Measurements from ENCODE around the gene BBS9.
"Not testable (repeated sequence)": the region's sequence is repeated elsewhere in the genome, so short reads cannot be mapped to it uniquely, and the experiment has no call there.

Gene BBS9

GRCh38 chr7:33091641-33092191, 37.6 kb upstream of the BBS9 start:
- H3K4me3 ChIP-seq (ENCODE audit: low read depth, low read length), result no peak overlapping the region
- no peak for TF ChIP-seq CTCF (IDR thresholded peaks at IDR 0.05; ENCODE audit: low read depth, low read length, missing control alignments)
- DNase-seq (ENCODE audit: low read depth), result no peak

- no peak for DNase-seq (ENCODE audit: low read depth)
- TF ChIP-seq CTCF (IDR thresholded peaks at IDR 0.05; ENCODE audit: low read depth, low read length, missing control alignments), result no peak
- no peak overlapping the region for H3K4me3 ChIP-seq (ENCODE audit: low read depth, low read length)
These were observed 36.1 kb upstream of the BBS9 start for GRCh38 chr7:33093266-33093665.

GRCh38 chr7:33094745-33095275, 34.6 kb upstream of the BBS9 start:
- not testable (repeated sequence) for H3K4me3 ChIP-seq (ENCODE audit: low read depth, low read length); DNase-seq (ENCODE audit: low read depth)

- no peak for TF ChIP-seq CTCF (IDR thresholded peaks at IDR 0.05; ENCODE audit: low read depth, low read length, missing control alignments)
- DNase-seq (ENCODE audit: low read depth), result no peak
- no peak overlapping the region for H3K4me3 ChIP-seq (ENCODE audit: low read depth, low read length)
These were observed 30.0 kb upstream of the BBS9 start for GRCh38 chr7:33099154-33099940.

- TF ChIP-seq CTCF (IDR thresholded peaks at IDR 0.05; ENCODE audit: low read depth, low read length, missing control alignments), result no peak
- no peak for DNase-seq (ENCODE audit: low read depth)
- H3K4me3 ChIP-seq (ENCODE audit: low read depth, low read length), result no peak overlapping the region
These were observed 28.6 kb upstream of the BBS9 start for GRCh38 chr7:33100770-33101169.

- H3K4me3 ChIP-seq (ENCODE audit: low read depth, low read length), result no peak overlapping the region
- TF ChIP-seq CTCF (IDR thresholded peaks at IDR 0.05; ENCODE audit: low read depth, low read length, missing control alignments), result no peak
- no peak for DNase-seq (ENCODE audit: low read depth)
These were observed 27.5 kb upstream of the BBS9 start for GRCh38 chr7:33101906-33102305.

GRCh38 chr7:33107136-33108066, 22.0 kb upstream of the BBS9 start:
- peak overlapping the region; percentile 92; the same call in 1 of the 2 replicates for H3K4me3 ChIP-seq (ENCODE audit: low read depth, low read length)
- TF ChIP-seq CTCF (IDR thresholded peaks at IDR 0.05; ENCODE audit: low read depth, low read length, missing control alignments), result peak; percentile 40
- DNase-seq (ENCODE audit: low read depth), result no peak

Data from GM12864 (cell line).